Vagina (tissue), 2 donors: Measurements from ENCODE around the gene ARMH3.

ENCODE experiments used
- CTCF ChIP-seq, 3 experiments: fragments of 450-650 bp in 2 of 3; fragments of 200-600 bp in 1 of 3; sonication (generic) in 1 of 3; IDR thresholded peaks; one replicate each; pipeline ENCODE4 v1.5.1; 2017 to 2019; ENCODE audit warnings: antibody characterized with exemption in 3 of 3, mild to moderate bottlenecking in 2 of 3, moderate library complexity in 2 of 3
- POLR2A ChIP-seq, 2 donors: fragments of 450-650 bp; IDR thresholded peaks; one replicate each; pipeline ENCODE4 v1.6.1; 2017; ENCODE audit warnings: antibody characterized with exemption in 2 of 2, mild to moderate bottlenecking in 2 of 2, moderate library complexity in 2 of 2

GRCh38 chr10:101887775-101888174 lies 168.2 kb downstream of the ARMH3 start:
- TF ChIP-seq CTCF (IDR thresholded peaks at IDR 0.05), result no peak
- no peak for TF ChIP-seq POLR2A (IDR thresholded peaks at IDR 0.05)
